ENCODE results near the gene POLDIP2.

DNA sequence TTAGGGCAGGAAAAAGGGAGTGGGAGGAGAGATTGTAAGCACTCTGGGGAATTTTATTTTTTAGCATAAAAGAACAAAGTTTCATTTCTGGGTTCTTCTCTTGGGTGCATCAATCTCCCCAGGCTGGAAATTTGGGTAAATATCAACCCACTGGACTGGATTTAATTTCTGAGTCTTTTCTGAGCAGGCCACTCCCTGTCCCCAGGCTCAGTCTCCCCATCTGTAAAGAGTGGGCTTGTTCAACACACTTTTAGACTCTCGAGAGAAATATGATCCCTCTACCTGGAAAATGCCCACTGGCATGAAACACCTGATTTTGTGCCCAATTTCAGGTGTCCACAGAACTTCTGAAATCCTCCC is 13.4 kb upstream of the POLDIP2 start:
- no peak for TF ChIP-seq IFI16 (CRISPR knock-in tag; IDR thresholded peaks at IDR 0.05)
- TF ChIP-seq, protein P1, sequence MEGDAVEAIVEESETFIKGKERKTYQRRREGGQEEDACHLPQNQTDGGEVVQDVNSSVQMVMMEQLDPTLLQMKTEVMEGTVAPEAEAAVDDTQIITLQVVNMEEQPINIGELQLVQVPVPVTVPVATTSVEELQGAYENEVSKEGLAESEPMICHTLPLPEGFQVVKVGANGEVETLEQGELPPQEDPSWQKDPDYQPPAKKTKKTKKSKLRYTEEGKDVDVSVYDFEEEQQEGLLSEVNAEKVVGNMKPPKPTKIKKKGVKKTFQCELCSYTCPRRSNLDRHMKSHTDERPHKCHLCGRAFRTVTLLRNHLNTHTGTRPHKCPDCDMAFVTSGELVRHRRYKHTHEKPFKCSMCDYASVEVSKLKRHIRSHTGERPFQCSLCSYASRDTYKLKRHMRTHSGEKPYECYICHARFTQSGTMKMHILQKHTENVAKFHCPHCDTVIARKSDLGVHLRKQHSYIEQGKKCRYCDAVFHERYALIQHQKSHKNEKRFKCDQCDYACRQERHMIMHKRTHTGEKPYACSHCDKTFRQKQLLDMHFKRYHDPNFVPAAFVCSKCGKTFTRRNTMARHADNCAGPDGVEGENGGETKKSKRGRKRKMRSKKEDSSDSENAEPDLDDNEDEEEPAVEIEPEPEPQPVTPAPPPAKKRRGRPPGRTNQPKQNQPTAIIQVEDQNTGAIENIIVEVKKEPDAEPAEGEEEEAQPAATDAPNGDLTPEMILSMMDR (IDR thresholded peaks at IDR 0.05 in 2 of 3, conservative IDR thresholded peaks at IDR 0.05 in 1 of 3; ENCODE audit: insufficient read depth in 2 of 3, low read depth in 1 of 3, low read length in 3 of 3) = no peak
- TF ChIP-seq MXI1 (IDR thresholded peaks at IDR 0.05; ENCODE audit: low read depth, low read length) = no peak
- TF ChIP-seq RFX5 (IDR thresholded peaks at IDR 0.05; ENCODE audit: low read depth, low read length) = no peak
- TF ChIP-seq, protein P2, sequence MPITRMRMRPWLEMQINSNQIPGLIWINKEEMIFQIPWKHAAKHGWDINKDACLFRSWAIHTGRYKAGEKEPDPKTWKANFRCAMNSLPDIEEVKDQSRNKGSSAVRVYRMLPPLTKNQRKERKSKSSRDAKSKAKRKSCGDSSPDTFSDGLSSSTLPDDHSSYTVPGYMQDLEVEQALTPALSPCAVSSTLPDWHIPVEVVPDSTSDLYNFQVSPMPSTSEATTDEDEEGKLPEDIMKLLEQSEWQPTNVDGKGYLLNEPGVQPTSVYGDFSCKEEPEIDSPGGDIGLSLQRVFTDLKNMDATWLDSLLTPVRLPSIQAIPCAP (CRISPR knock-in tag; IDR thresholded peaks at IDR 0.05; ENCODE audit: borderline replicate concordance) = no peak
- no peak for TF ChIP-seq ZBED1 (IDR thresholded peaks at IDR 0.05)
- TF ChIP-seq, protein P3, sequence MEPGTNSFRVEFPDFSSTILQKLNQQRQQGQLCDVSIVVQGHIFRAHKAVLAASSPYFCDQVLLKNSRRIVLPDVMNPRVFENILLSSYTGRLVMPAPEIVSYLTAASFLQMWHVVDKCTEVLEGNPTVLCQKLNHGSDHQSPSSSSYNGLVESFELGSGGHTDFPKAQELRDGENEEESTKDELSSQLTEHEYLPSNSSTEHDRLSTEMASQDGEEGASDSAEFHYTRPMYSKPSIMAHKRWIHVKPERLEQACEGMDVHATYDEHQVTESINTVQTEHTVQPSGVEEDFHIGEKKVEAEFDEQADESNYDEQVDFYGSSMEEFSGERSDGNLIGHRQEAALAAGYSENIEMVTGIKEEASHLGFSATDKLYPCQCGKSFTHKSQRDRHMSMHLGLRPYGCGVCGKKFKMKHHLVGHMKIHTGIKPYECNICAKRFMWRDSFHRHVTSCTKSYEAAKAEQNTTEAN (CRISPR knock-in tag; IDR thresholded peaks at IDR 0.05) = no peak
- TF ChIP-seq HDAC3 (IDR thresholded peaks at IDR 0.05; ENCODE audit: borderline replicate concordance, partially characterized antibody) = no peak
- no peak for TF ChIP-seq YY1 (IDR thresholded peaks at IDR 0.05; ENCODE audit: borderline replicate concordance in 1 of 3, control insufficient read depth in 1 of 3, extremely low read depth in 1 of 3, insufficient read depth in 3 of 3, insufficient read length in 1 of 3, insufficient replicate concordance in 2 of 3, low read depth in 1 of 3, low read length in 2 of 3)
- TF ChIP-seq, protein P4, sequence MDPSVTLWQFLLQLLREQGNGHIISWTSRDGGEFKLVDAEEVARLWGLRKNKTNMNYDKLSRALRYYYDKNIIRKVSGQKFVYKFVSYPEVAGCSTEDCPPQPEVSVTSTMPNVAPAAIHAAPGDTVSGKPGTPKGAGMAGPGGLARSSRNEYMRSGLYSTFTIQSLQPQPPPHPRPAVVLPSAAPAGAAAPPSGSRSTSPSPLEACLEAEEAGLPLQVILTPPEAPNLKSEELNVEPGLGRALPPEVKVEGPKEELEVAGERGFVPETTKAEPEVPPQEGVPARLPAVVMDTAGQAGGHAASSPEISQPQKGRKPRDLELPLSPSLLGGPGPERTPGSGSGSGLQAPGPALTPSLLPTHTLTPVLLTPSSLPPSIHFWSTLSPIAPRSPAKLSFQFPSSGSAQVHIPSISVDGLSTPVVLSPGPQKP (CRISPR knock-in tag; IDR thresholded peaks at IDR 0.05) = no peak
- no peak for TF ChIP-seq SP1 (CRISPR knock-in tag; IDR thresholded peaks at IDR 0.05)
- TF ChIP-seq ZNF79 (CRISPR knock-in tag; IDR thresholded peaks at IDR 0.05; ENCODE audit: low read depth) = no peak
- no peak for TF ChIP-seq POLR2A (conservative IDR thresholded peaks at IDR 0.05)
- TF ChIP-seq, protein P5, sequence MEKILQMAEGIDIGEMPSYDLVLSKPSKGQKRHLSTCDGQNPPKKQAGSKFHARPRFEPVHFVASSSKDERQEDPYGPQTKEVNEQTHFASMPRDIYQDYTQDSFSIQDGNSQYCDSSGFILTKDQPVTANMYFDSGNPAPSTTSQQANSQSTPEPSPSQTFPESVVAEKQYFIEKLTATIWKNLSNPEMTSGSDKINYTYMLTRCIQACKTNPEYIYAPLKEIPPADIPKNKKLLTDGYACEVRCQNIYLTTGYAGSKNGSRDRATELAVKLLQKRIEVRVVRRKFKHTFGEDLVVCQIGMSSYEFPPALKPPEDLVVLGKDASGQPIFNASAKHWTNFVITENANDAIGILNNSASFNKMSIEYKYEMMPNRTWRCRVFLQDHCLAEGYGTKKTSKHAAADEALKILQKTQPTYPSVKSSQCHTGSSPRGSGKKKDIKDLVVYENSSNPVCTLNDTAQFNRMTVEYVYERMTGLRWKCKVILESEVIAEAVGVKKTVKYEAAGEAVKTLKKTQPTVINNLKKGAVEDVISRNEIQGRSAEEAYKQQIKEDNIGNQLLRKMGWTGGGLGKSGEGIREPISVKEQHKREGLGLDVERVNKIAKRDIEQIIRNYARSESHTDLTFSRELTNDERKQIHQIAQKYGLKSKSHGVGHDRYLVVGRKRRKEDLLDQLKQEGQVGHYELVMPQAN (IDR thresholded peaks at IDR 0.05; ENCODE audit: borderline replicate concordance) = no peak

Measured in K562 (cell line).